ENCODE measurements around the gene RNF175.

The RNF175 gene

DNA sequence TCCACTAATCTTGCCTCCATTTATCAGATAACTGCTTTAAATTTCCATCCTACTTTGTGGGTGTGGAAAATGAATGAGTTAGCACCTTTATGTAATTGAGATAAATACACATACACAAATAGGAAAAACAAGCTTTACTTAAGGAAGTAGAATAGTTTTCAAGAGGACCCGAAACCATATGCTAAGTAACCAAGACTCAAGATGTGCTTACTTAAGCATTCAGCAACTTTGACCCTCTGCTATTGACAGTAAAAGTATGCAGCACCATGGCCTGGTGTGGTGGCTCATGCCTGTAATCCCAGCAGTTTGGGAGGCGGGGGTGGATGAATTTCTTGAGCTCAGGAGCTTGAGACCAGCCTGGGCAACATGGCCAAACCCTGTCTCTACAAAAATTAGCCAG, 29.9 kb downstream of the RNF175 start:
- Histone ChIP-seq H3K9me3 (ENCODE audit: control insufficient read depth, low read length) (no peaks in the 10 kb centered on the region), H3K36me3 (ENCODE audit: control insufficient read depth, insufficient read depth, low read length) (no peaks in the 10 kb centered on the region), H3K4me1 (ENCODE audit: control insufficient read depth, insufficient read depth, low read length) (no peaks in the 10 kb centered on the region), H3K9ac (ENCODE audit: low read length) (no peak overlapping the region), H3K4me3 (ENCODE audit: low read length) (no peak overlapping the region), H3K27me3 (ENCODE audit: control insufficient read depth, insufficient read depth, low read length) (peaks cover 4% of the 10 kb centered on the region)

DNA sequence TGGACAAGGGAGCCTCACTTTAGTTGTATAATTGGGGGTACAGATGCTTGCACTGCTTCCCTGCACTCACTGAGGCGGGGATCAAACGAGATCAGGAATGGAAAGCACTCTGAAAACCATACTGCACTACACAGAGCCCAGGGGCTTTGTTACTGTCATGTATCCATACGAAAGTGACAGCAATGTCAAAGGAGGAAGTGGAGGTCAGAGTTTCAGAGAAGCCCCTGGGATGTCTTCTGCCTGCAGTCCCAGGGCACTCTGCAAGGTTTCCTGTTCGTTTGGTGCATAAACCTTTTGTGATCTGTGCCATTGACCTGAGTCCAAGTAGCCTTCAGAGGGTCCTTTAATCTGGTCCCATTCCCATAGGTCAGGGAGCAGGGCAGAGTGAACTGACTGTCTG, 31.2 kb downstream of the RNF175 start:
- H3K9ac ChIP-seq (ENCODE audit: low read length): no peak overlapping the region
- no peaks in the 10 kb centered on the region for H3K36me3 ChIP-seq (ENCODE audit: control insufficient read depth, insufficient read depth, low read length)
- no peaks in the 10 kb centered on the region for H3K9me3 ChIP-seq (ENCODE audit: control insufficient read depth, low read length)
- no peaks in the 10 kb centered on the region for H3K4me1 ChIP-seq (ENCODE audit: control insufficient read depth, insufficient read depth, low read length)
- H3K27me3 ChIP-seq (ENCODE audit: control insufficient read depth, insufficient read depth, low read length): peaks cover 4% of the 10 kb centered on the region
- H3K4me3 ChIP-seq (ENCODE audit: low read length): no peak overlapping the region

DNA sequence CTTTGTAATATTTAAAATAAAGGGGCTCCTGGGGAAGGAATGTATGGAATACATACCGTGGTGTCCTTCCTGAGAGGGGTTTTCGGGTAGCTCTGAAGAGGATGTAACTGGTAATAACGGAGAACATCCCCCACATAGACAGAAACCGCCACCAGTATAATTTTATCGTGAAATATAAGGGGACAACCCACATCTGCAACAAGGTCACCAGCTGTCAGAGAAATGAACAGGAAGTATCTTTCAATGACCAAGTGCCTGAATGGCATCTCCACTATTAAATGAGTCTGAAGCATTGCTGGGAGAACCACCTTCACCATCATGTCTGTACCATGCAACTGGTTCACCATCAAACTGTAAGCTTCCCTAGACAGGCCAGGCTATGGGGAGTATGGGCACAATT, 31.7 kb downstream of the RNF175 start:
- no peaks in the 10 kb centered on the region for H3K36me3 ChIP-seq (ENCODE audit: control insufficient read depth, insufficient read depth, low read length)

DNA sequence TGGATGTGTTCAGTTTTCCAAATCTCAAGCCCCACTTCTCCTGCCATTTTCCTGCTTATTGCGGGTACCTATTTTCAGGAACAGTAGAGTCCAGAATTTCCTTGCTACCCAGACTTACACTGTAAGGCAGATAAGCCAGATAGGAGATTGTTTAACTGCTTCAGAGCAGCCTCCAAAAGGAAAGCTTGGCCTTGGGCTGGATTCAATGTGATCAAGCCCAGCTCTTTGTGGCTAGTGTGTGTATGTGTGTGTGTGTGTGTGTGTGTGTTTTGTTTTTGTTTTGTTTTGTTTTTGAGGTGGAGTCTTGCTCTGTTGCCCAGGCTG, 34.0 kb downstream of the RNF175 start:
- no peak overlapping the region for H3K4me3 ChIP-seq (ENCODE audit: low read length)
- H3K9me3 ChIP-seq (ENCODE audit: control insufficient read depth, low read length): no peaks in the 10 kb centered on the region
- H3K27me3 ChIP-seq (ENCODE audit: control insufficient read depth, insufficient read depth, low read length): peaks cover 4% of the 10 kb centered on the region
- H3K4me1 ChIP-seq (ENCODE audit: control insufficient read depth, insufficient read depth, low read length): no peaks in the 10 kb centered on the region
- no peaks in the 10 kb centered on the region for H3K36me3 ChIP-seq (ENCODE audit: control insufficient read depth, insufficient read depth, low read length)
- no peak overlapping the region for H3K9ac ChIP-seq (ENCODE audit: low read length)

More for the DNA sequence above, 31.7 kb downstream of the RNF175 start:
- Histone ChIP-seq H3K27me3 (ENCODE audit: control insufficient read depth, insufficient read depth, low read length) (peaks cover 4% of the 10 kb centered on the region), H3K9me3 (ENCODE audit: control insufficient read depth, low read length) (no peaks in the 10 kb centered on the region), H3K4me1 (ENCODE audit: control insufficient read depth, insufficient read depth, low read length) (no peaks in the 10 kb centered on the region), H3K9ac (ENCODE audit: low read length) (no peak overlapping the region), H3K4me3 (ENCODE audit: low read length) (no peak overlapping the region)

DNA sequence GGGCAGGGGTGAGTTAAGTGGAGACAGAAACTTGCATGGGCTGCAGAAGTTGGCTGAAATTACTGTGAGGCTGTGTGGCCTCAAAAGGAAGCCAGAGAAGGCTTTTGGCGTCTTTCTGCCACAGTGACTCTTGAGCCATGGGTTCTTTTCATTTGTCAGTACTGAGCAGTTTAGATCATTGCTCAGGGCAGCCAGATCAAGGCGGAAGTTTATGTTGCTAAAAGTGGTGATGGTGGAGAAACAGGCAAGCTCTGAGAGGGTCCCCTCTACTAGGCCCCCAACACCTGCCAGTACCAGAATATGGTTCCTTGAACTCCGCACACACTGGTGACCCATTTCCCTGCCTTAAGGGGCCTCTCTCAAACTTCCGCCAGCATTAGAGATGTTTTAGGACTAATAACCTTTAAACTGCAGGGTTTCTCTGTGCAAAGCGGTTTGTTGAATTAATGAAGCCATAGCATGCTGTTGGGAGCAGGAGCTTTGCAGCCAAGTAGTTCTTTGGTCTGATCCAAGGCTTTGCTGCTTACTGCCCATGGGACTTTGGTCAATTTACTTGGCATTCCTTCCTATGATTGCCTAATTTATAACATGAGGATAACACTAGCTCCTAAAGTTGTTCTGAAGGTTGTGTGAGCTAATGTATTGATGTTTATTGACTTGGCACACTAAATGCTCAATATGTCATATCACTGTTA, 34.5 kb downstream of the RNF175 start:
- Histone ChIP-seq H3K27me3 (ENCODE audit: control insufficient read depth, insufficient read depth, low read length) (peaks cover 4% of the 10 kb centered on the region), H3K36me3 (ENCODE audit: control insufficient read depth, insufficient read depth, low read length) (no peaks in the 10 kb centered on the region), H3K9ac (ENCODE audit: low read length) (no peak overlapping the region), H3K4me3 (ENCODE audit: low read length) (no peak overlapping the region), H3K9me3 (ENCODE audit: control insufficient read depth, low read length) (no peaks in the 10 kb centered on the region), H3K4me1 (ENCODE audit: control insufficient read depth, insufficient read depth, low read length) (no peaks in the 10 kb centered on the region)

DNA sequence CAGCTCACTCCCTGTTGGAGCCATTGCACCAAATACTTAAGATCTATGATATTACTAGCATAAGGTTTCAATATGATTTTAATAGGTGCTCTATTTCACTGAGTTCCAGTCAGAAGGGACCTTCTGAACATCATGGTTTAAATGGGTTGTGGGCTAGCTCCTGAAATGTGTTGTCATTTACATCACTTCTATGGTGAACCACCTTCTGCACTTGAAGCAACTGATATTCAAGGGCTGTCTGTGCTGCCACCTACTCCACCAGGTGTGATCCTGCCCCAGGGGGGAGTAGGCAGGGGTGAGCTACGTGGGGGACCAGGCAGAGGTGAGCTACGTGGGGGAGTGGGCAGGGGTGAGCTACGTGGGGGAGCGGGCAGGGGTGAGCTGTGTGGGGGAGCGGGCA, 35.2 kb downstream of the RNF175 start:
- H3K4me3 ChIP-seq (ENCODE audit: low read length): no peak overlapping the region
- no peaks in the 10 kb centered on the region for H3K36me3 ChIP-seq (ENCODE audit: control insufficient read depth, insufficient read depth, low read length)
- H3K27me3 ChIP-seq (ENCODE audit: control insufficient read depth, insufficient read depth, low read length): peaks cover 4% of the 10 kb centered on the region
- H3K4me1 ChIP-seq (ENCODE audit: control insufficient read depth, insufficient read depth, low read length): no peaks in the 10 kb centered on the region
- no peaks in the 10 kb centered on the region for H3K9me3 ChIP-seq (ENCODE audit: control insufficient read depth, low read length)
- H3K9ac ChIP-seq (ENCODE audit: low read length): no peak overlapping the region

DNA sequence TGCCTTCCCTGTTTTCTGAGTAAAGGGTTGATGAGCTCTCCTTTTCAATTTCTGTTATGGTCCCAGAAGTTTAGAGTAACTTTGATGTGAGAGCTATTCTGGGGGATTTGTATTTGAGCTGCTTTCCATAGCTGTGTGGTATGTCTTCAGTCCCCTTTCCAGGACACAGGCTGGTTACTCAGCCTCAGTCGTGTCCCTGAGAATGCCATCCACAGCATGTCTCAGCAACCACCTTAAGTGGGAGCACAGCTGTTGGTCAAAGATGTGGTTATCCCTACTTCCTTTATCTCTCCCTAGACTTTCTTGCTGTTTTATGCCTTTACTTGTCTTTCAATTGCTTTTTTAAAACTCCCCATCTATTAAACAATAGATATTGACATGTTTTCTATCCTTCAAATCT, 37.8 kb downstream of the RNF175 start:
- no peak overlapping the region for H3K4me3 ChIP-seq (ENCODE audit: low read length)
- no peaks in the 10 kb centered on the region for H3K27me3 ChIP-seq (ENCODE audit: control insufficient read depth, insufficient read depth, low read length)
- no peaks in the 10 kb centered on the region for H3K9me3 ChIP-seq (ENCODE audit: control insufficient read depth, low read length)
- H3K36me3 ChIP-seq (ENCODE audit: control insufficient read depth, insufficient read depth, low read length): no peaks in the 10 kb centered on the region
- H3K4me1 ChIP-seq (ENCODE audit: control insufficient read depth, insufficient read depth, low read length): no peaks in the 10 kb centered on the region
- no peak overlapping the region for H3K9ac ChIP-seq (ENCODE audit: low read length)

DNA sequence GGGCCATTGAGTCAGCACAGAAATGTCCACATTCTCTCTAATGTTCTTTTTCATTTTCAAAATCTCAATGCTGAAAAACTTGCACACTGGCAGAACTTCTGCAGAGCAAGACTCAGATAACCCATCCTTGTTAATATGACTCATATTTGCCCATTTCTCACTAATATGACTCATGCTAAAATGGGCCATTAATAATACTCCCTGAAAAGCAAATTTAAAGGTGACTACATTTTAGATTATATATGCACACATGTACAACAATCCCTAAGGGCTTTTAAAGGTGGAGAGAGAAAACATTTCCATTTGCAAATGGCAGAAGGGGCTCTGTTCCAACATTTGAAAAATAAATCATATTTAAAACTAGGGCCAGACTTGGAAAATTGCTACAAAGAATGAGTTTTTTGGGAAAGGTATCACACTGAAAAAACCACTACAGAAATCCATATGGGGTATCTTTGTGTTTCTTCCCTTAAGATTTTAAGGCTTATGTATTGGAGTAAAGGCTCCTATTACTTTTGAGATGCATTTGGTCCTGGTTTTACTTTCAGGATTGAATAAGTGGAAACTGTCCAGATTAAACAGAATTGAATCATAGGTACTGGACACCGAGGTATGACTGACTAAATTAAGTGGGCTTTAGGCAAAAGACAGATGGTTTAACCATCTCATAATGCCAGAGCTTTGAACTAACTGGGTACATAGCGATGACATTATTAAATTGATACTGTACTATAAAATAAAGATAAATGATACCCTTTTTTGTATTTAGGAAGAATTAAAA, 45.8 kb downstream of the RNF175 start:
- Histone ChIP-seq H3K9ac (ENCODE audit: low read length) (no peak overlapping the region), H3K9me3 (ENCODE audit: control insufficient read depth, low read length) (no peaks in the 10 kb centered on the region), H3K4me3 (ENCODE audit: low read length) (no peak overlapping the region), H3K27me3 (ENCODE audit: control insufficient read depth, insufficient read depth, low read length) (no peaks in the 10 kb centered on the region), H3K4me1 (ENCODE audit: control insufficient read depth, insufficient read depth, low read length) (no peaks in the 10 kb centered on the region), H3K36me3 (ENCODE audit: control insufficient read depth, insufficient read depth, low read length) (no peaks in the 10 kb centered on the region)

DNA sequence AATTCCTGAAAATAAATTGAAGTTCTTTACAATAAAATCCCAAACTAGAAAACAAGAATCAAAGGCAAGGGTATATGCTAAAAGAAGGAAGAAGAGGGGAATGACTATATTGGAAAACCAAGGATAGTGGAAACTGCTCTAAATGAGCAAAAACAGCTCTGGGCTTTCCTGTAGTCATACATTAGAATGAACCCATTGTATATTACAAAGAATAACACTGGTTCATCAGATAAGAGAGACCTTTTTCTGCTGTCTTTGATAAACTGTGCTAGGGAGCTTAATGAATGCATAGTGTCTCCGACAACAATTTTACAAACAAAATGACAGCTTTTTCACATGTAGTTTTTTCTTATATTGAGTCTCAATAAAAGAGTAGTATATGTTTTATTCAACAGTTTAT, 49.1 kb downstream of the RNF175 start:
- H3K36me3 ChIP-seq (ENCODE audit: control insufficient read depth, insufficient read depth, low read length): no peaks in the 10 kb centered on the region
- H3K9ac ChIP-seq (ENCODE audit: low read length): no peak overlapping the region
- no peaks in the 10 kb centered on the region for H3K27me3 ChIP-seq (ENCODE audit: control insufficient read depth, insufficient read depth, low read length)
- no peaks in the 10 kb centered on the region for H3K9me3 ChIP-seq (ENCODE audit: control insufficient read depth, low read length)
- H3K4me3 ChIP-seq (ENCODE audit: low read length): no peak overlapping the region
- no peaks in the 10 kb centered on the region for H3K4me1 ChIP-seq (ENCODE audit: control insufficient read depth, insufficient read depth, low read length)

DNA sequence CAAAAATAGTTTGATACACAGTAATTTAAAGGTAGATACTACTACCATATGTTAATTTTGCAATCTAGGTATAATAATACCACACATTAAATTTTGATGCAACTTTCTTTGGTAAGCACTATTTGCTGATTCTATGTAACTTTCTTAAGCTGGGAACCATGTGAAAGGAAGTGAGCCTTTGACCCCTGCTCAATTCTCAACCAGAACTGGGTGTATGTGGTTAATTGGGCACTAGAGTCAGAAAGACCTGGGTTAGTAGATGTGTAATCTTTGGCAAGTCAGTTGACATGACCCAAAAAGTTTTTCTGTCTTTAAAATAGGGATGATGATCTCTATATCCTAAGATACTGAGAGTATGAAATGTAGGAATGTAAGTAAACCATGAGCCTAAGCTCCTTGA, 53.3 kb downstream of the RNF175 start:
- Histone ChIP-seq H3K9me3 (ENCODE audit: control insufficient read depth, low read length) (no peaks in the 10 kb centered on the region), H3K9ac (ENCODE audit: low read length) (no peak overlapping the region), H3K4me1 (ENCODE audit: control insufficient read depth, insufficient read depth, low read length) (no peaks in the 10 kb centered on the region), H3K27me3 (ENCODE audit: control insufficient read depth, insufficient read depth, low read length) (no peaks in the 10 kb centered on the region), H3K36me3 (ENCODE audit: control insufficient read depth, insufficient read depth, low read length) (no peaks in the 10 kb centered on the region), H3K4me3 (ENCODE audit: low read length) (no peak overlapping the region)

DNA sequence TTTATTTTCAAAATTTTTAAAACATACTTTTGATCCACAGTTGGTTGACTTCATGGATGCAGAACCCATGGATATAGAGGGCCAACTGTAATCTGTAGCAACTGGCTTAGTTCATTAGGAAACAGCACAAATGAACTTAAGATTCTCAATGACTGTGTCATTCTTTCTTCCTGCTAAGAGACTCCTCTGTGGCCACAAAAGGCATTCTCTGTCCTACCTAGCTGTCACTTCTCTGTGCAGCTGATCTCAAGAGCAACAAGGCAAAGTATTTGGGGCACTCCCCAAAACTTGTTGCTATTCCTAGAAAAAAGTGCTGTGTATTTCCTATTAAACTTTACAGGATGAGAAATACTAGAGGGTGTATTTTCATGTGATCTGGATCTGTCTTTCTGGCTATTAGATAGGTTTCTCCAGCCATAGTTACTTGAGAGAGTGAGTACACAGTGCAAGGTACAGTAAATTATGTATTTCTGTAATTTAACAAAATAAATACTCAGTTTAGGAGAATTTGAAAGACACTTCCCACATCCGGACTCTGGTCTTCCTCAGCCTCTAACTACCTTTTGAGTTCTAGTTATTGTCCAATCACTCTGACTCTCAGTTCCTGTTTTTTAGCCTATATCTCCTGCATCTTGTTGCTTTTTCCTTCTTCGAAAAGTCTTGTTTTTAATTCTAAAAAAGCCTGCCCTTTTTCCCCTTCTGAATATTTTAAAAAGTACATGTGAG, 53.9 kb downstream of the RNF175 start:
- Histone ChIP-seq H3K9me3 (ENCODE audit: control insufficient read depth, low read length) (no peaks in the 10 kb centered on the region), H3K4me1 (ENCODE audit: control insufficient read depth, insufficient read depth, low read length) (no peaks in the 10 kb centered on the region), H3K36me3 (ENCODE audit: control insufficient read depth, insufficient read depth, low read length) (no peaks in the 10 kb centered on the region), H3K4me3 (ENCODE audit: low read length) (no peak overlapping the region), H3K9ac (ENCODE audit: low read length) (no peak overlapping the region), H3K27me3 (ENCODE audit: control insufficient read depth, insufficient read depth, low read length) (no peaks in the 10 kb centered on the region)

DNA sequence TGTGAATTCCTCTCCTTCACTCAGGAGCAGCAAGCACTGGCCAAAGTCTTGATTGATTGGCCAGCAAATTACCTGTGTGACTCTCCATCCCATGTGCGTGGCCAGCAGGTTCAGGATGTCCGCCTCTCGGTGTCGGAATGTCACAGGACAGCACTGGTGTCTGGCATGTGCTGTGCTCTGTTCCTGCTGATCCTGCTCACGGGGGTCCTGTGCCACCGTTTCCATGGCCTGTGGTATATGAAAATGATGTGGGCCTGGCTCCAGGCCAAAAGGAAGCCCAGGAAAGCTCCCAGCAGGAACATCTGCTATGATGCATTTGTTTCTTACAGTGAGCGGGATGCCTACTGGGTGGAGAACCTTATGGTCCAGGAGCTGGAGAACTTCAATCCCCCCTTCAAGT, 55.3 kb downstream of the RNF175 start:
- no peak overlapping the region for H3K4me3 ChIP-seq (ENCODE audit: low read length)
- no peaks in the 10 kb centered on the region for H3K4me1 ChIP-seq (ENCODE audit: control insufficient read depth, insufficient read depth, low read length)
- H3K36me3 ChIP-seq (ENCODE audit: control insufficient read depth, insufficient read depth, low read length): no peaks in the 10 kb centered on the region
- H3K9me3 ChIP-seq (ENCODE audit: control insufficient read depth, low read length): no peaks in the 10 kb centered on the region
- no peaks in the 10 kb centered on the region for H3K27me3 ChIP-seq (ENCODE audit: control insufficient read depth, insufficient read depth, low read length)
- H3K9ac ChIP-seq (ENCODE audit: low read length): no peak overlapping the region

Measured in mucosa of stomach (tissue), 1 donor.